ENCODE measurements around the gene TPPP3.
A peak's percentile ranks its signal among the peaks of the same experiment; 100 is the strongest.

The TPPP3 gene

DNA sequence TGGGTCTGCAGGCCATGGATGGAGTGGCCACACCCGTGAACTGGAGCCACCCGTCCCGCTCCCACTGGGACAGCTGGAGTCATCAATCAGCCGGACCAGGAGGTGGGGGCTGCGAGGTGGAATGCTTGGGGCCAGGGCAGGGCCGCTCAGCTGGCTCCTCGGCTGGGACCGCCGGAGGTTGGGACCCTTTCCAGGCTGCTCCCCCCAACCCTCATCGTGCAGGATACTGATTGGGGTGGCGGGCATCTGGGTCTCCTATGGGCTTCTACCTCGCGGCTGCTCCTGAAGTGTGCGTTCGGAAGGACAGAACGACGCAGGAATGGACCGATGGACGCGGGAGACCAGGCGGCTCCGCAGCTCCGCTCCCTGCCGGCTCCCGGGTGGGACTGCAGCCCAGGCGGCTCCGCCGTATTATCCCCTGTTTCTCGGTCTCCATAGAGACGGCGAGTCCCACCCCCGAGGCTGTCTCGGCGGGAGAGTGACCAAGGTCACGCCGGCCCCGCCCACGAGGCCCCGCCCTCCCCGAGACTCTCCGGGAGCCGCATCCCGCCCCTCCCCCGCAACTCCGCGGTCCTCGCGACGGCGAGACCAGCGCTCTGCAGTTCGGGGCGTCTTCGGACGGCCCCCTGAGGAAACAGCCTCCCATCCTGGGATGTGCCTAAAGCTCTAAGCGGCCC lies at the start of gene TPPP3:
TSS of gene TPPP3 (minus strand) at position 388 of the 677 bp plus-strand sequence. CDS start 2,387 bp downstream, outside the sequence.
- DNase-seq: no peak

DNA sequence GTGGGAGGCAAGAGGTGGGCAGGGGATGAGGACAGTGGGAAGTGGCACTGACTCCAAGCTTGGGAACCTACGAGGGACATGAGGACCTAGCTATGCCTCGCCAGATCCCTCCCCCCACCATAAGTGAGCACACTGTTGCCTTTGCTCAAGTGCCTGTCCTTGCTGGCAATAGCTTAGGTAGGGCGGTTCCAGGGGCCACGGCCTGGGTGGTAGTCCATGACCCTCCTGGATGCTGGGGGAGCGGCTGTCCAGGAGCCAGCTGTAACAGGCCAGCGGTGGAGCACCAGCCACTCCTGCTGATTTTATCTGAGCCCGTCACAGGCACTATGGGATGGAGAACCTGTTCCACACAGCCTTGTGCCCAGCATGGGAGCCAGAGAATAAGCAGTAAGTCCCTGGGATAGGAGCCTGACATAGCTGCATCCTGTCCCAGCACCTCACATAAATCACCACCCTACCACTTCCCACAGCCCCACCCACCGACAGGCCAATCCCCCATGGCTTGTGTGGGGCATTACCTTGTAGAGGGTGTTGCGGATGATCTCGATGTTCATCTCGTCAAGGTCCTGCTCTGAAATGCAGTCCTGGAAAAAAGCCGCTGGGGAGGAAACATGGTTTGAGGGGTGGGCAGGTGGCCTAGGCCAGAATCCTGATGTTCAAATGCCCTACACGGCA lies 49.4 kb upstream of the TPPP3 start:
- DNase-seq: no peak

- DNase-seq: no peak
Measured at GRCh38 chr16:67441907-67442306, 48.6 kb upstream of the TPPP3 start.

DNA sequence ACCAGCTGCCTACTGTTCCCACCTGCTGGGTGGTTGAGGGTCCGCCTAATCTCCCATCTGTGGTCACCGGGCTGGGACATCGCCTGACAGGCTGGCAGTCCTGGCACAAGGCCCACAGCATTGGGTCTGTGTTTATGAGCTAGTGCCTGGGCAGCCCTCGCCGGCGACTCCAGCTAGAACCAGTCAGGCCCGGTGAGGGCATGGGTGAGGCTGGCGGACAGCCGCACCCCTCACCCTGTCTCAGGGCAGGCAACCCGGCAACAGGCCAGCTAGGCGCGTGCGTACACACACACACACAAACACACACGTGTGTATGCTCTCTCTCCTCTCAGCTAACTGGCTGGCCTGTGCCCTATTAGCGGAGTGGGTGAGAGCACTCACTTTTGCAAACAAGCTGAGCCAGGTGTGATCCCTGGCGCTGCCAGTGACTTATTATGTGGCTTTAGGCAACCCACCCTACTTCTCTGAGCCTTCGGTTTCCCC lies 48.0 kb upstream of the TPPP3 start:
- DNase-seq: no peak

DNA sequence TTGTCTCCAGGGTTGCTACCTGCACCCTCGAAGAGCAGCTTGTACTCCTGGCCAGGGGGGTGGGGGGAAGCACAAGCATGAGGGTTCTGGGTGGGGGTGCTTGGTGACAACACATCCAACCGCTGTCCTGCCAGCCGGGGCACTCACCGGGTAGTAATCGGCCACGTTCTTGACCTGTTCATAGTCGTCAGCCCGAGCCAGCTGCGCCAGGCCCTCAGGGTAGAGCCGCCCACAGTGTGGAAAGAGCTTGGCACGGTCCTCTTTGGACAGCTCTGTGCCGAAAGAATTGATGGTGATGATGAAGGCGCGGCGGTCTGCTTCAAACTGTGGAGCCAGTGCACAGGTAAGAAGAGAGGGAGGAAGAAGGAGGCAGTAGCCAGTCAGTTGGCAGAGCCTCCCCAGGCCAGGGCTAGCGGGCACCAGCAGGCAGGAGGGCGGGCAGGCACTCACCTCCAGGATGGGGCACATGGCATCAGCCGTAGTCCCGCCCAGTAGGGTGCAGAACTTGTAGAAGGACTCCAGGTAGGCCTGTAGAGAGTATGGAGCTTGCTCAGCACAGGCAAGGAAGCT lies 45.6 kb upstream of the TPPP3 start:
- no peak for DNase-seq

DNA sequence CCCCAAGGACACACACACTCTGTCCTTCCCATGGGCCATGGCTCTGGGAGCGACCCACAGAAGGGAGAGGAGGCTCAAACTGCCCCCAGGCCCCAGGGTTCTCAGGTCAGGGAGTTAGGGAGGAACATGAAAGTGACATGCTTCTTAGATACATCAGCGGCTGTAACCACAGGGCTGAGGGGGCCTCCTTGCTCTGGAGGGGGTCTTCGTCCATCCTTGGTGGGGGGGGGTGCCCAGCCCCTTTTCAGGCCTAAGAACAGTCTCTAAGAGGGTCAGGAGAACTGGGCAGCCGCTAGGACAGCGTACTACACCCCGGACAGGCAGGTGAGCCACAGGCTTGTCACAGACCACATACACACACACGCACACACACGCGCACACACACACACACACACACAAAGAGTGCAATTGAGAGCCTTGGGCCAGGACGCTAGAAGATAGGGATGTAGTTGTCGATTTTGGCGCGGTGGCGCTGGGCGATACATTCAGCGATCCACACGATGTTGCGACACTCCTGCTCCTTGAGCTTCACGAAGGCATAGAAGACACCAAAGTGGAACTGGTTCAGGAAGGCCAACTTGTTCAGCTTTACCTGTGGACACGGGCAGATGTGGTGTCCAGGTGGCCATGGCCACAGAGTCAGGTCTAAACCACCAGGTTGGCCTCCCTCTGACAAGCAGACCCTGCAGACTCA lies 44.9 kb upstream of the TPPP3 start:
- no peak for DNase-seq

GRCh38 chr16:67437513-67437912 lies 44.2 kb upstream of the TPPP3 start:
- DNase-seq: no peak

- DNase-seq: no peak
Measured at GRCh38 chr16:67436640-67437193, 43.4 kb upstream of the TPPP3 start.

- DNase-seq: no peak
Measured at GRCh38 chr16:67435758-67436164, 42.5 kb upstream of the TPPP3 start.

GRCh38 chr16:67433131-67433719 lies 39.9 kb upstream of the TPPP3 start:
- no peak for DNase-seq

DNA sequence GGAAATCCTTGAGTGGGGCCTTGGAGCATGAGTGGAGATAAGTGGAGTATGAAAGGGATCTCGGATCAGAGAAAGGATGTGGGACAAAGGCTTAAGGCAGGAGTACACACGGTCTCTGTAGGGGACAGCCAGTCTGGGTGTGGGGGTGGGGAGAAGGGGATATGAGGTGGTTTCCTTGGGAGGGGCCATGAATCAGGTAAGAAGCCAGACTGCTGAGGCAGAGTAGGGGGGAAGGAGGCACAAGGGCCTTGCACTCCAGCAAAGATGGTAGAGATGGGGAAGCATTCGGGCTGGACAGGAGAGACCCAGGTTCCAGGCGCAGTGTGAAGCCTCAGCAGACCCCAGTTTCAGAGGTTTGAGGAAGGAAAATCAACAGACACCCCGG lies 39.2 kb upstream of the TPPP3 start:
- no peak for DNase-seq

DNA sequence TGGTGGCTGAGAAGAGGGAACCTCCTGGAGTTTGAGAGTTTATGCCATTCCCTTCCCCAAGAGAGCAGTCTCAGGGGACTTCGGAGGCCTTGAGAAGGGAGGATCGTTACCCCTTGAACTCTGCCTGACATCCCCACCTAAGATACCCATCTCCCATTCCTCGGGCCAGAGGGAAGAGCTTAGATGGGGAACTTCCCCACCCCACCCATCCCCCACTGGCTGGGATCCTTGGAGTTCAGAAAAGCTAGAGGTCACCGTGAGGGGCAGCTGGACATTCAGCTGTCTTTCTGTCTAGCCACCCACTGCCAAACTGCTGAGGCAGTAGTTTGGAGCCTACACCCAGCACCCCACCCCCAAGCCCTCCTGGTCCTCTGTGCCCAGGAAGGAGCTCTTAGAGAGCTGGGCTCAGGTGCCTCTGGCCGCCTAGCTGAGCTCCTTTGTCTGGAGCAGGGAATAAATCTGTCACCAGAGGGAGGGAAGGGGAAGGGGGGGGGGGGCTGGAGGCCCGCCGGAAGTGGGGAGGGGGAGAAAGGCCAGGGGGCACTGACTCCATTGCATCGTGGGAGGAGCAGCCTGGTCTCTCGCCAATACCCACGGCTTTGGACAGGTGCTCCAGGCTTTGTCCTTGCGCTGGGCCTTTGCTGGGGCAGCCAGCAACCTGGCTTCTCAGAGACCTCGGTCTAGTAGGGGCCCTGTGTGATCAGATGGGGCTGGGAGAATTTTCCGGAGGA lies 38.6 kb upstream of the TPPP3 start:
- DNase-seq: no peak

DNA sequence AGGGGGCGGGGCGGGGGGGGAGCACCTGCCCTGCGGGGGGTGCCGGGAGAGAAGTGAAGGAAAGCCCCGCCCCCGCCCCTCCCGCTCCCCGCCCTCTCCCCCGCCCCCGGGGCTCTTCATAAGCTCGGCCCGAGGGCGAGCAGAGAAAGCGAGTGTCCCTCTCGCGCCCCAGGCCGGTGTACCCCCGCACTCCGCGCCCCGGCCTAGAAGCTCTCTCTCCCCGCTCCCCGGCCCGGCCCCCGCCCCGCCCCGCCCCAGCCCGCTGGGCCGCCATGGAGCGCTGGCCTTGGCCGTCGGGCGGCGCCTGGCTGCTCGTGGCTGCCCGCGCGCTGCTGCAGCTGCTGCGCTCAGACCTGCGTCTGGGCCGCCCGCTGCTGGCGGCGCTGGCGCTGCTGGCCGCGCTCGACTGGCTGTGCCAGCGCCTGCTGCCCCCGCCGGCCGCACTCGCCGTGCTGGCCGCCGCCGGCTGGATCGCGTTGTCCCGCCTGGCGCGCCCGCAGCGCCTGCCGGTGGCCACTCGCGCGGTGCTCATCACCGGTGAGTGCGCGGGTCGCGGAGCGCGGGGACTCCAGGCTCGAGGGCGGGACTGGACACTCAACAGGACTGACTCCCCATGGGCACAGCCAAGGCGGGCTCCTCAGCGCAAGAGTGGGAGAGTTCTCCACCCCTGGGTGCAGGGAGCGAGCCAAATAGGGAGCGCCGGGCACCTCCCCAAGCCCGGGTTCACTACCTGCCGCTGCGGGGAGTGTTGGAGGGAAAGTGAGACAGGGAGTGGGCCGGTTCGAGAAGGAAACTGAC lies 37.9 kb upstream of the TPPP3 start, which contains the start of gene HSD11B2:
TSS of gene HSD11B2 (plus strand) at position 145 of the 798 bp plus-strand sequence. CDS start at position 273, 128 bp downstream.
- DNase-seq: no peak

DNA sequence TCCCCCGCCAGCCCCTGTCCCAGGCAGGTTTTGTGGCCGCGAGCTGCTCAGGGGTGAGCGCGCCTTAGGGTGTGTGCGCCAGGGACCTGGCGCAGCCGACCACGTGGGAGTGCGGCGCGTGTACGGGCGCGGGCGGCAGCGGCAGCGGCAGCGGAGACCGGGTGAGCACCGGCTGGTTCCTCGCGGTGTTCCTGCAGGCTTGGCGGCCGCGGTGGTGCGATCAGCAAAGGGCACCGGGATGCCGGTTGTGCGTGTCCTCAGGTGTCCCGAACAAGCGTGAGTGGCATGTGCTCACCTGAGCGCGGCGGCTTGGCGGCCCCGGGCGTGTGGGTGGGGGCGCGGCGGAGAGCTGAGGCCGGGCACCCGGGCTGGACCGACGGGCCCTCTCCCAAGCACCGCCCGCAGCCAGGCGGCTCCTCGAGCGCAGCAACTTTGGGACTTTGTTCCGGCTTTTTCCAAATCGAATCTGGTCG lies 37.2 kb upstream of the TPPP3 start:
- DNase-seq: peak; percentile 12

DNA sequence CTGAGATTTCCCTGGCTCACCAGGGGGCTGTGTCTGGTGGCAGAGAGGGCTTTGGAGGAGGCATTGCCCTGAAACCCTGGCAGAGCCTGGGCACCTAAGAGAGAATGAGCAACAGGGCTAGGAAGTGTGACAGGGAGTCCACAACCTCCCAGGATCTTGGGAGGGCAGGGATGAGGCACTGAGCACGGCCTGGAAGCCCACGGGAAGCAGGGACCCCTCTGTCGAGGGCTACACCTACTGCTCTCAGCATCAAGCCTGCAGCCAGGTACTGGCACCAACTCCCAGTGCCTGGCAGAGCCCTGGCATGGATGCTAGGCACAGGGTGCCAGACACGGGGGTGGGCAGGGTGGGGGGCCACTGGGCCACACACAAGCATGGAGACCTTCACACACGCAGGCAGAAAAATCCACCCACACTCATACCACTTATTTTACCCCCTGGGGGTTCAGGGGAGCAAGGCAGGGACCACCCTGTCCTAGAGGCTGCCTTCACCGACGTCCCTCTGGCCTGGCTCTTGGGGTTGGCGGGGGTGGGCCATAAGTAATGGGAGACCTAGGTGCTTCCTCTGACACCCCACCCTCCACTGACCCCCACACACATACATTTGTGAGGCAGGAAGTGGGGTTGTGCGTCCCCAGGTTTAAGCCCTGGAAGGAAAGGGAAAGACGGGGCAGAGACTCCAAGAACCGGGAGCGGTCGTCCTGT lies 36.7 kb upstream of the TPPP3 start:
- no peak for DNase-seq

- DNase-seq: no peak
Measured at GRCh38 chr16:67429053-67429798, 35.9 kb upstream of the TPPP3 start.

GRCh38 chr16:67428146-67428731 lies 34.9 kb upstream of the TPPP3 start:
- DNase-seq: peak; percentile 32

DNA sequence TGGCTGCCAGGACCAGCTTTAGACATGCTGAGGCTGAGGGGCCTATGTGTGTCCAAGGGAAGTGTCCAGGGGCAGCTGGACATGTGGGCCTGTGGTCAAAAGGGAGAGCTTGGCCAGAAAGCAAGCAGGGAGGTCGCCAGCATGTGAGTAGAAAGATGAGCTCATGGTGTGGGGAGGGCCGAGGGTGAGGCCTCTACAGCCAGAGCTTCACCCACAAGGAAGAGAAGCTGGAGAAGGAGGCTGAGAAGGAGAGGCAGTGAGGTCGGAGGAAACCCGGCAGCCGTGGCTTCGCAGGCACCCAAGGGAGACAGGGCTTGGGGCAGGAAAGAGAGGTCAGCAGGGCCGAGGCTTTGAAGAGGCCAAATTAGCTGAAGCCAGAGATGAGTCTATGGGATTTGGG lies 33.7 kb upstream of the TPPP3 start:
- no peak for DNase-seq

GRCh38 chr16:67426022-67426421 lies 32.7 kb upstream of the TPPP3 start:
- no peak for DNase-seq

Measured in activated T-cell treated with anti-CD3 and anti-CD28 coated beads for 4 hours (primary cell).